NCI-H2171 (cell line): Measurements from ENCODE around the gene GLT1D1.
"Not testable (repeated sequence)": the region's sequence is repeated elsewhere in the genome, so short reads cannot be mapped to it uniquely, and the experiment has no call there.

Experiments used
- DNase-seq: peaks from one replicate; lab custom pipeline; 2025; lab: John Stamatoyannopoulos, UW

Gene GLT1D1

DNA sequence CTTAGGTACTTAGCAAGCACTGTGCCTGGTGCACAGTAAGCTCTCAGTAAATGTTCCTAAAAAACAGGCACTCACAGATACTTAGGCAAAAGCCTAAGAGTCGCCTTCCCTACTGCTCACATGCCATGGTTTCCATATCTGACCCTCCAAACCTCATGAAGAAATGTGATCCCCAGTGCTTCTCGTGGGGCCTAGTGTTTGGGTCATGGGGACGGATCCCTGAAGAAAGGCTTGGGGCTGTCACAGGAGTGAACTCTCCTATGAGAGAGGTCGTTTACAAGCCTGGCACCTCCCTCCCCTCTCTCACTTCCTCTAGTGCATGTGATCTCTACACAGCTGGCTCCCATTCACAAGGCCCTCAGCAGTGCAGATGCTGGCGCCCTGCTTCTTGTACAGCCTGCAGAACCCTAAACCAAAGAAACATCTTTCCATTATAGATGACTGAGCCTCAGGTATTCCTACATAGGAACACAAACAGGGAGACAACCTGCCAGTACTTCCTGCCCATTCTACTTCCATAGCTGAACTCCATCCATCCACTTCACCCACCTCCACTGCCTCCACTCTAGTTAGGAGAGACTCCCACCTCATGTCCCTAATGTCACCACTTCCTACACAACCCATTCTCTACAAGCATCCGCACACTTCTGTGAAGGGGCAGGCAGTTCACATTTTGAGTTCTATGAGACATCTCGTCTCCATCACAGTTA, 32.4 kb upstream of the GLT1D1 start:
- no peak for DNase-seq

DNA sequence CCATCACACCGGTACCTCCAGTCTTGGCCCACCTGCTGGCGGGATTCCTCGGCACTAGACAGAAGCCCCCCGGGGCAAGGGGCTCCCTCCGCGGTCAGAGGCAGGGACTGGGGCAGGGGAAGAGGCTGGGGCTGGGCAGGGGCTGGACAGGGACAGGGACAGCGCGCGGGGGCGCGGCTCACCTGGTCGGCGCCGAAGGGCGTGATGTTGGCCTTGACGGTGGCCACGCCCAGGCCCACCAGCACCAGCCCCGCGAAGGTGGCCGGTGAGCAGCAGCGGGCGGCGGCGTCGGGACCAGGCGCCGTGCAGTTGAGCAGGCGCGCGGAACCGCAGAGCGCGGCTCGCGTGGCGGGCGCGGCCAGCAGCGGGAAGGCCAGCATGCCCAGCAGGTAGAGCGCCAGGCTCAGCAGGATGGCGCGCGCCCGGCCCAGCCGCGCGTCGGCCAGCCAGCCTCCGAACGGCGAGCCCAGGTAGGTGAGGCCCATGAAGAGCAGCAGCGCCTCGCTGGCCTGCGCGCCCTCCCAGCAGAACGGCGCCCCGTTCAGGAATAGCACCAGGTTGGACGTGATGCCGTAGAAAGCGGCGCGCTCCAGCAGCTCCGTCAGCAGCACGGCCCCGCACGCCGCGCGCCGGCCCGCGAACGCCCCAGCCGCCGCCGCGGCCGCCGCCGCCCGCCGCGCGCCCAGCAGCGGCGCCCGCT, 29.9 kb upstream of the GLT1D1 start:
- DNase-seq: no peak

DNA sequence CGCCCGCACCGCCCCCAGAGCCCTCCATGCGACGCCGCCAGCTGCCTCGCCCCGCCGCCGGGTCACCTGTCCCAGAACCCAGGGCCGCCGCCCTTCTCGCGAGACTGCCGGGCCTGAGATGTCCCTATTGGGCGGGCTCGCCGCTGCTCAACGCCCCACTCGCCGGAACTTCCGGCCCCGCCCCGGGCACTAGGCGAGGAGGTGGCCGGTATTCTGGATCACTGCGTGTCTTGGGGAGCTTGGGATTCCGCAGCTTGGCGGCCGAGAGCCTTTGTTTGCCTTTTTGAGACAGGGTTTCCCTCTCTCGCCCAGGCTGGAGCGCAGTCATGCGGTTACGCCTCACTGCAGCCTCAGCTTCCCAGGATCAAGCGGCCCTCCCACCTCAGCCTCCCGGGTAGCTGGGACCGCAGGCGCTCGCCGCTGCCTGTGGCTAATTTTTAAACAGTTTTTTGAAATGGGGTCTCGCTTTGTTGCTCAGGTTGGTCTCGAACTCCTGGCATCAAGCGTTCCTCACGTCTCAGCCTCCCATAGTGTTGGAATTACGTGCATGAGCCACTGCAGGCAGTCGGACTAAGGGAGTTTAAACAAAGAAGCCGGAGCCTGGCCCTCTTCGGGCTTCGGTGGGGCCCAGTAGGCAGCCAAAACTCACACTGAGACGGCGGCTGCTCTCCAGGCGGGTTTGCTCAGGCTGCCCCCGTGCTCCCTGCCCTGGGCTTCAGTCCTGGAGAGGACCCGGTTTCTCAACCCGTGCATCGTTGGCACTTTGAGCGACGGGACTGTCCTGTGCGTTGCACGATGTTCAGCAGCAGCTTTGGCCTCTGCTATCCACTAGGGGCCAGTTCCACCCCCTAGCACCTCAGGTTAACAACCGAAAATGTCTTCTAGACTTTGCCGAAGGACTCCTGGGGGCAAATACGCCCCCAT, 29.1 kb upstream of the GLT1D1 start, which contains the start of gene SLC15A4:
Gene SLC15A4 (minus strand): TSS at position 43 of the 924 bp plus-strand sequence. CDS start 15 bp downstream, at position 28.
- DNase-seq: peak; percentile 91

DNA sequence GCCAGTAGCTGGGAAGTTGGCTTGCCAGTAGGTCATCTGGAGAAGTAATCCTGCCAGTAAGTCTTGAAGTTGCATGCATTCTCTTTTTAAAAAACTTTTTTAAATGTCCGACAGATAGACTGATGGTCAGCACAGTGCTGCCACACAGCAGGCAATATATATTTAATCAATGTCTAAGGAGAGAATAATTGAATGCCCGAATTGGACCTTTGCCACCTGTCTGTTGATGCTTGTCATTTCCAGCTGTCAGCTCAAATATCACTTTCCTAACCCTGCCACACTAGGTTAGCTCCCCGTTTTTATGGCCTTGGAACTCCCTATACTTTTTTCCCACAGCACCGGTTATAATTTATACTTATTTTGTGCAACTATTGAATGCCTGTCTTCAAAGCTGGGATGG, 27.4 kb upstream of the GLT1D1 start:
- DNase-seq: no peak

DNA sequence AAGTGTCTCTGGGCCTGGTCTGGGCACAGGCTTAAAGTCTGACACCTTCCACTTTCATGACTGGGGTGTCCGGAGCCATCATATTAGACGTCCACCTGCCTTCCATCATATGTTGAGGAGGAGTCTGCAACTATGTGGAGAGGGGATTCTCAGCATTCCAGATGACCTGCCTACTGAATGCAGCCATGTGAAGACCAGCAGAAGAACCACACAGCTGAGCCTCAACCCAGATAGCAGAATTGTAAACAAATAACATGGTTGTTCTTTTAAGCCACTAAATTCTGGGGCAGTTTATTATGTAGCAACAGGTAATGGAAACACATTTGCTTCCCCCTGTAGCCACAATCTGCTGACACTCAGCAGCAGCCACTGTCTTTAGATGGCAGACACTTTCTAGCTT, 25.6 kb upstream of the GLT1D1 start:
- DNase-seq: no peak

DNA sequence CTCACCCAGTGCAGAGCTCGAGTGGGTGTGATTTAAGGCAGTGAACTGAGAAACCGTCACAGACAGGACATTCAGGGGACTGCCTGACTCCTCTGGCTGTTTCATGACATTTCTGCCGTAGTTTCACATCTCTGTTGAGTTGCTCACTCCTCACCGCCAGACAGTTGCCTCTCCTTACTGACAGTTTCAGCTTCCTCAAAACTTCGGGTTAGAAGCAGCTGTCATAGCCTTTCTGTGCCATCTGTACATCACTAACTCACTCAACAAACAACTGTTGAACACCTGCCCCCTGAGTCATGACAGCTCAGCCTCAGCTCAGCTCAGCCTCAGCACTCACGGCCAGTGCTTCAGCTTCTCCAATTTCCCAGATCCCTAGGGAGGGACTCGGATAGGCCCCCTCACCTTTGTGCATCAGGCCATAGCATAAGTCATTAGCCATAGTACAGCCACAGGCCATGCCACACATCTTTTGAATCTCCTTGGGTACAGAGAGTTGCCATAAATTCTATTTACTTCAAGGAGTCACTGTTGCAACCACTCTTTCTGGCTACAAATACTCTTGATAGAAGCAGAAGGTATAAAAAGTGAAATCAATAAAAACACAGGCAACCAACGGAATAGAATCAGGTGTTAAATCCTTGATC, 23.3 kb upstream of the GLT1D1 start:
- DNase-seq: no peak

DNA sequence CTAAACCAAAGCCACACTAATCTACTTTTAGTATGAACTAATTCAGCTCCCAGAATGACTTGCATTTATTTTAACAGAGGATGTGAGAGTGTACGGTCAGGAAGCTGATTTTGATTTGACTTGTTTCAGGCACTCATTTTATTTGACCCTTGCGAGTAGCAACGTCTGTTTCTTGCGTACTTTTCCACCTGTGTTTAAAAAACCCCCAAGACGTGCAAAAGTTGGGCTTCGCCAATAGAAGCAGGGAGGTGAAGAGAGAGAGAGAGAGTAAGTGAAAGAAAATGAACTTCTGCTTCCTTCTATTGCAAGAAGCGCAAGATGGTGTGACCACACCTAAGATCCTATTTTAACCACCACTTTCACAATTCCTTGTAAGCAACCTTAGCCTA, 22.8 kb upstream of the GLT1D1 start:
- DNase-seq: no peak

DNA sequence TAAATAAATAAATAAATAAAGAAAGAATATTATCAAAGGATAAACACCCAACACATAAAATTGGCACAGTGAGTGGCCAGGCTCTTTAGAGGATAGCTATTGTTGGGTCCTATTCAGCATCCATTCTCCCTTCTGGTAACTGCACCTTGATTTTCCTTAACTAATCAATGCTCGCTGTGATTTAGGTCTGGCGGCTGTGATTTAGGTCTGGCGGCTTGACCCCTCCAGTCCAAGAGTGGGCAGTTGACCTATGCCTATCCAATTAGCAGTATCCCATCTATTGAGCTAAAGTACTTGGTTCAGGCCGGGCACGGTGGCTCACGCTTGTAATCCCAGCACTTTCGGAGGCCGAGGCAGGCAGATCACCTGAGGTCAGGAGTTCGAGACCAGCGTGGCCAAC, 19.9 kb upstream of the GLT1D1 start:
- no peak for DNase-seq

DNA sequence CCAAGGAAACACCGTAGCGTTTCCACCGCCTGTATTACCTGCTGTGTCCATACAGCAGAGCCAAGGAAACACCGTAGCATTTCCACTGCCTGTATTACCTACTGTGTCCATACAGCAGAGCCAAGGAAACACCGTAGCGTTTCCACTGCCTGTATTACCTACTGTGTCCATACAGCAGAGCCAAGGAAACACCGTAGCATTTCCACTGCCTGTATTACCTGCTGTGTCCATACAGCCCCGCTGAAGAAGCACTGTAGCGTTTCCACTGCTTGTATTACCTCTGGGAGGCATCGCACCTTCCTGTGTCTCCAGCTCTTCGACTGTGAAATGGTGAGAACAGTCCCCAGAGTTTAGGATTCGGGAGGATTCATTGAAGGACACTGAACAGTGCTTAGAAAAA, 13.4 kb upstream of the GLT1D1 start:
- DNase-seq: not testable (repeated sequence)

DNA sequence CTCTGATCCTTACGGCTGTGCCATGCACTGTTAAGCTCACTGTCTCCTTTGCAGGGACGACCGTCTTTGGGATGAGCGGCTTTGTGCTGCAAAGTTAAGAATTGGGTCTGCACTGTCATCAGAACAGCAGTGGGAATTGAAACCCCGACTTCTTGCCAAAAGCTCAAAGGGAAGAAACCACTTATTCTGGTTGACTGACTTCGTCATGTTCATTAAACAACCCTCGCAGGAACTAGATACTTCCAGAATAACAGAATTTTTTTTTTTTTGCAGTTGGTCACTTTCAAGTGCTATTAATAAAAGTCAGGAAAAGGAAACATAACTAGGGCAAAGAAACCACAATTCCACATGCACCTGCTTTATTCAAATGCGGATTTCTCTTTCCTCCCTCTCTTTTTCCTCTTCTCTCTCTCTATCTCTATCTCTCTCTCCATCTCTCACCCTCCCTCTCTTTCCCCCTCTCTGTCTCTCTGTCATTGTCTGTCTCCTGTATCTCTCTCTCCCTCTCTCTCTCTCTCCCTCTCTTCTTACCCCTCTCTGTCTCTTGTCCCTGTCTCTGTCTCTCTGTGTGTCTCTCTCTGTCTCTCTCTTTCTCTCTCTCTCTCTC, 12.3 kb upstream of the GLT1D1 start:
- DNase-seq: no peak

DNA sequence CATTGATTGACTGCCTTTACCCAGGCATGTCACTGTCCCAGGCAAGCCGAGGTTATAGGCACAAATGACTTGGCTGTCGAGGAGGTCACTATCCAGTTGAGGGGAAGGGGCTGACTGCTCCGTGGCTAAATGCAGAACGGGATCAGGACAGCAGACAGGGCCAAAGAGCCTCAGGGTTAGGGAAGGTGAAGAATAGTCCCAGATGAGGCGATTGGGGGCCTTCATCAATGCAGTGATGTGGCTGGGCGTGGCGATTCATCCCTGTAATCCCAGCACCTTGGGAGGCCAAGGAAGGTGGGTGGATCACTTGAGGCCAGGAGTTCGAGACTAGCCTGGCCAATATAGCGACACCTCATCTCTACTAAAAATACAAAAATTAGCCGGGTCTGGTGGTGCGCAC, 10.7 kb upstream of the GLT1D1 start:
- no peak for DNase-seq

DNA sequence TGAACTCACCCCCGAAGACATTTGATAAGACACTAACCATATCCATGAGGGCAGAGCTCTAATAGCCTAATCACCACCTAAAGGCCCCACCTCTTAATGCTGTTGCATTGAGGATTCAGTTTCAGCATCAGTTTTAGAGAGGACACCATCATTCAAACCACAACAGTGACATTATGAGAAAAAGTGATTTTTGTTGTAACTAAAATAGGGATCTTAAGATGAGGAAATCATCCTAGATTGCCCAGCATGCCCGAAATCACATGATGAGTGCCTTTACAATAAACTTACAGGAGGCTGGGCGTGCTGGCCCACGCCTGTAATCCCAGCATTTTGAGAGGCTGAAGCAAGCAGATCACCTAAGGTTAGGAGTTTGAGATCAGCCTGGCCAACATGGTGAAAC, 9.7 kb upstream of the GLT1D1 start:
- no peak for DNase-seq

DNA sequence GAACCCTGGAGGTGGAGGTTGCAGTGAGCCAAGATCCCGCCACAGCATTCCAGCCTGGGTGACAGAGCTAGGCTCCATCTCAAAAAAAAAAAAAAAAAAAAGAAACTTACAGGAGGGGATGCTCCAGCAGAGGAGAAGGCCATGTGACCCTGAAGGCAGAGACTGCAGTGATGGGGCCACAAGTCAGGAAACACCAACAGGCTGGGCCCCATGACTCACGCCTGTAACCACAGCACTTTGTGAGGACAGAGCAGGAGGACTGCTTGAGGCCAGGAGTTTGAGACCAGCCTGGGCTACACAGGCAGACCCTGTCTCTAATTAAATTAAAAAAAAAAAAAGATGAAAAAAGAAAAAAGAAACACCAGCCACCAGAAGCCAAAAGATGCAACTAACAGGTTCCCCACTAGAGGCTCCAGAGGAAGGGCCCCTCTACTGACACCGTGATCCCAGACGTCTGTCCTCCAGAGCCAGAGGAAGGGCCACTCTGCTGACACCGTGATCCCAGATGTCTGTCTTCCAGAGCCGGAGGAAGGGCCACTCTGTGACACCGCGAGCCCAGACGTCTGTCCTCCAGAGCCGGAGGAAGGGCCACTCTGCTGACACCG, 9.1 kb upstream of the GLT1D1 start:
- no peak for DNase-seq

DNA sequence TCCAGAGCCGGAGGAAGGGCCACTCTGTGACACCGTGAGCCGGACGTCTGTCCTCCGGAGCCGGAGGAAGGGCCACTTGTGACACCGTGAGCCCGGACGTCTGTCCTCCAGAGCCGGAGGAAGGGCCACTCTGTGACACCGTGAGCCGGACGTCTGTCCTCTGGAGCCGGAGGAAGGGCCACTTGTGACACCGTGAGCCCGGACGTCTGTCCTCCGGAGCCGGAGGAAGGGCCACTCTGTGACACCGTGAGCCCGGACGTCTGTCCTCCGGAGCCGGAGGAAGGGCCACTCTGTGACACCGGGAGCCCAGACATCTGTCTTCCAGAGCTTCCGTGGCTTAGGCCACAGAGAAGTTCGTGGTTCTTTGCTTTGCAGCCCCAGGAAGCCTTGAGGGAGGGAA, 6.6 kb upstream of the GLT1D1 start:
- DNase-seq: not testable (repeated sequence)

DNA sequence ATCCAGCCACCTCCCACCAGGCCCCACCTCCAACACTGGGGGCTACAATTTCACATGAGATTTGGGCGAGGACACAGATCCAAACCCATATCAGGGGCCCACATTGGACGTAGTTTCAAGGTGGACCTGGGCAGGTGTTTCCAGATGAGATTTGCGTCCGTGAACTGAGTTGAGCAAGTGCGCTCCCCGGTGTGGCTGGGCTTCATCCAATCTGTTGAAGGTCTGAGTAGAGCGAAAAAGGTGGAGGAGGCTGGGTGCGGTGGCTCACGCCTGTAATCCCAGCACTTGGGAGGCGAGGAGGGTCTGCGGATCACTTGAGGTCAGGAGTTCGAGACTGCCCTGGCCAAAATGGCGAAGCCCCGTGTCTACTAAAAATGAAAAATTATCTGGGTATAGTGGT, 4.9 kb upstream of the GLT1D1 start:
- DNase-seq: no peak

DNA sequence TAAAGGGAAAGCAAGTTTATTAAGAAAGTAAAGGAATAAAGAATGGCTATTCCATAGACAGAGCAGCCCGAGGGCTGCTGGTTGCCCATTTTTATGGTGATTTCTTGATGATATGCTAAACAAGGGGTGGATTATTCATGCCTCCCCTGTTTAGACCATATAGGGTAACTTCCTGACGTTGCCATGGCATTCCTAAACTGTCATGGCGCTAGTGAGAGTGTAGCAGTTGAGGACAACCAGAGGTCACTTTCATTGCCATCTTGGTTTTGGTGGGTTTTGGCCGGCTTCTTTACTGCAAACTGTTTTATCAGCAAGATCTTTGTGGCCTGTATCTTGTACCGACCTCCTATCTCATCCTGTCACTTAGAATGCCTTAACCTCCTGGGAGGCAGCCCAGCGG, 3.5 kb upstream of the GLT1D1 start:
- DNase-seq: not testable (repeated sequence)

DNA sequence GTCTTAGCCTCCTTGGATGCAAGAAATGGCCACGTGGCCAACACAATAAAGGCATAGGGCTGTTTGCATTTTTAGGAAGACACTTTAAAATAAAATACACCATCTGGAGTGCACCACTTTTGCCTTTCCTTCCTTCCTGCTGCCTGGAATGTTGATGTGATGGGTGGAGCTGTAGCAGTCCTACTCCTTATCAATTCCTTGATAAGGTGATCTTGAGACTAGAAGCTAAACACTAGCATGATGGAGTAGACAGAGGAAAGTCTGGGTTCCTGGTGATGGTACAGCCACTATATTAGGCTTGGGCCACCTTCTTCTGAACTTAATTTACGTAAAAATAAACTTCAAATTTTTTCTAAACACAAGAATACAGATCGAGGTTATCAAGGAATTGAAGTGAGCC, 2.9 kb upstream of the GLT1D1 start:
- DNase-seq: no peak

DNA sequence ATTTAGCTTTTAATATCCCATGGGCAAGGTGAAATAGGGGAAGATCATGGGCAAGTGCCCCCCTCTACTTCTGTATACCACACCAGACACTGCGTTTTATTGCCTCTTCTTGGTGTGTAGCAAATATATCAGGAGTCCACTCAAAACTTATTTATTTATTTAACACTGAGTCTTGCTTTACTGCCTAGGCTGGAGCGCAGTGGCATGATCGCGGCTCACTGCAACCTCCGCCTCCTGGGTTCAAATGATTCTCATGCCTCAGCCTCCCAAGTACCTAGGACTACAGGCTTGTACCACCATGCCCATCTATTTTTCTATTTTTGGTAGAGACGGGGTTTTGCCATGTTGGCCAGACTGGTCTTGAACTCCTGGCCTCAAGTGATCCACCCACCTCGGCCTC, 1.8 kb upstream of the GLT1D1 start:
- DNase-seq: not testable (repeated sequence)

DNA sequence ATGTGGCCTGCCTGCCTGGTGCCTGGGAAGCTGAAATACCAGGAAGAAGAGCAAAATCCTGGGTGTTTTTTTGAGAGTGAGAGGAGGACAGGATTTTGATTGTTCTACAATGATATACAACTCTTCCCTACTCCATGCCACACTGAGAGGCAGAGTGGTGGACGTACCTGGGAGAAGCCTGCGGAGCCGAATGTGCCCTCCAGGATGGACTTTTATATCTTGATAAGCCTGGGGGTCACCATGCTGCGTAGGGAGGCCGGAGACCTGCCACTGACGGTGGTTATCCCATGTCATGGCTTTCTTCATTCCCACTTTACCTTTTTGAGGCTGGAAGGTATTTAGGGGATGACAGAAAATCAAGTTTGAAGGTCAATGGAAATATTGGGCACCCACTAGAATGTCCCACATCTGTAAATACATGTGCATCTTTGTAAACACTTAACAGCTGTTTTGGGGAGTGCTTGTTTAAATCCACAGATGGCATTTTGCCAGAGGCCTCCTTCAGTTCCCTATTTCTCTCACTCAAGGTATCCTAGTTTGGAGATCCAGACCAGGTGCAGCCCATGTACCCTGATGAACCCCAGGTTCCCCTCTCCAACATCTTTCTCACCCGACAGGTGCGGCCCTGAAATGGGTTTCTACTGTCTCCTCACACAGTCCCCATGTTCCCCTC, 1.1 kb upstream of the GLT1D1 start:
- DNase-seq: no peak

DNA sequence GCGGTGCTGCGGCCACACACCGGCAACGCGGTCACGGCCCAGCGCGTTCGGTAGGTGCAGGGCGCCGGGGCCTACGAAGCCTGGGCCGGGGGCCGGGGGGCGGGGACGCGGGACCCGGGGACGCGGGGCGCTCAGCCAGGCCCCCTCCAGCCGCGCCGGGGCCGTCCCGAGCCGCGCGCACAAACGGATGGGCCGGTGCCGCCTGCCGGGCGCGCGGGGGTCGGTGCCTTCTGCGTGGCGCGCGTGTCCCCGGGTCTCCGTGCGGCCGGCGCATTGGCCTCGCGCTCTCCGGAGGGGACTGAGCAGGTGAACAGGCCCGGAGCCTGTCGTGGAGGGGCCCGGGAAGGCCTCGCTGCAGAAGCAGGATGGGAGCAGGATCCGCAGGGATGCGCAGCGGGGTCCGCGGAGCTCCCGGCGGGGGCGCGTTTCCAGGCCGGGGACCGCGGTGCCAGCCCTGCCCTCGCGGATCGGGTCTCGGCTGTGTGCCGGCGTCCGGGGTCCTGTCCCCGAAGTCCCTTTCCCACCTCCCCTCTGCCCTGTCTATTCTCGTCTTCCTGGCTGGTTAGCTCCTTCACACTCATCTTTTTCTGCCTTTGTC, 421 bp downstream of the GLT1D1 start:
- no peak for DNase-seq
